Hepatocyte (in vitro differentiated cells): Measurements from ENCODE around the gene MPC1. TPM values are rescaled to one million over a fixed set of nuclear protein-coding genes. Genes with fewer than 3 reads are reported as not detected.

Source experiments
- DNase-seq: peaks from one replicate; pipeline ENCODE4 v3.0.0-alpha.2; 2016; ENCODE audit warnings: low spot score
- H2AFZ ChIP-seq: fragments of 200-600 bp; sonication (generic); 2 replicates; pipeline ENCODE4 v1.6.0; 2016; ENCODE audit warnings: antibody characterized with exemption, mild to moderate bottlenecking
- H3K27ac ChIP-seq: fragments of 200-600 bp; sonication (generic); 2 replicates; pipeline ENCODE4 v1.5.1; 2016; ENCODE audit warnings: mild to moderate bottlenecking
- H3K27me3 ChIP-seq: fragments of 200-600 bp; sonication (generic); 2 replicates; pipeline ENCODE4 v1.6.1; 2016
- H3K36me3 ChIP-seq: fragments of 200-600 bp; sonication (generic); replicated peaks from 2 replicates; pipeline ENCODE4 v1.5.1; 2016; ENCODE audit warnings: low read depth; ENCODE audit not compliant: insufficient read depth
- H3K4me1 ChIP-seq: fragments of 200-600 bp; sonication (generic); 2 replicates; pipeline ENCODE4 v1.5.1; 2016; ENCODE audit warnings: mild to moderate bottlenecking, moderate library complexity; ENCODE audit not compliant: insufficient read depth
- H3K4me2 ChIP-seq: fragments of 200-600 bp; sonication (generic); 2 replicates; pipeline ENCODE4 v1.6.0; 2016
- H3K4me3 ChIP-seq: fragments of 200-600 bp; sonication (generic); 2 replicates; pipeline ENCODE4 v1.5.1; 2016; ENCODE audit warnings: mild to moderate bottlenecking
- H3K79me2 ChIP-seq: fragments of 200-600 bp; sonication (generic); 2 replicates; pipeline ENCODE4 v1.6.0; 2017; ENCODE audit warnings: mild to moderate bottlenecking
- H3K9me2 ChIP-seq: fragments of 200-600 bp; sonication (generic); replicated peaks from 2 replicates; pipeline ENCODE4 v1.6.0; 2017; ENCODE audit warnings: mild to moderate bottlenecking; ENCODE audit not compliant: insufficient read depth
- H3K9me3 ChIP-seq: fragments of 200-600 bp; sonication (generic); 2 replicates; pipeline ENCODE4 v1.5.1; 2016; ENCODE audit warnings: low read depth, mild to moderate bottlenecking
- H4K20me1 ChIP-seq: fragments of 200-600 bp; sonication (generic); 2 replicates; pipeline ENCODE4 v1.6.0; 2016; ENCODE audit warnings: mild to moderate bottlenecking; ENCODE audit not compliant: insufficient read depth, poor library complexity, severe bottlenecking
- EZH2 ChIP-seq: fragments of 200-600 bp; sonication (generic); IDR thresholded peaks from 2 replicates; pipeline ENCODE4 v1.6.1; 2016; ENCODE audit warnings: antibody characterized with exemption, mild to moderate bottlenecking, borderline replicate concordance
- EZH2phosphoT487 ChIP-seq: fragments of 200-600 bp; sonication (generic); IDR thresholded peaks from one replicate; pipeline ENCODE4 v1.6.1; 2018; ENCODE audit warnings: antibody characterized with exemption, mild to moderate bottlenecking, low read depth, moderate library complexity; ENCODE audit not compliant: unreplicated experiment, severe bottlenecking
- WGBS: methylation state at CpG from one replicate; pipeline ENCODE4 v1.1.6; 2016; ENCODE audit warnings: low lambda C conversion rate; ENCODE audit errors: missing lambda C conversion rate; 5-methylcytosine and 5-hydroxymethylcytosine counted together
- polyA plus RNA-seq: library from polyadenylated mRNA; unstranded; fragments of >200 nt; fragmentation: Nextera tagmentation; extraction: Ambion mirVana; gene quantifications from 2 replicates; pipeline ENCODE4 v1.2.1, GENCODE V29; 2016
- total RNA-seq: library from RNA; depleted of rRNA; stranded (reverse); fragments of >200 nt; gene quantifications from 2 replicates; pipeline ENCODE4 v1.2.3, GENCODE V29; 2014
- TF ChIP-seq, protein P1 (sequence below): fragments of 200-600 bp; sonication (generic); IDR thresholded peaks from 2 replicates; pipeline ENCODE4 v1.5.1; 2016; ENCODE audit warnings: antibody characterized with exemption, mild to moderate bottlenecking; ENCODE audit not compliant: poor library complexity

MPC1 gene
- total and polyA plus RNA-seq, 2 experiments from 2014 or later: 70.2 to 75.4 TPM

DNA sequence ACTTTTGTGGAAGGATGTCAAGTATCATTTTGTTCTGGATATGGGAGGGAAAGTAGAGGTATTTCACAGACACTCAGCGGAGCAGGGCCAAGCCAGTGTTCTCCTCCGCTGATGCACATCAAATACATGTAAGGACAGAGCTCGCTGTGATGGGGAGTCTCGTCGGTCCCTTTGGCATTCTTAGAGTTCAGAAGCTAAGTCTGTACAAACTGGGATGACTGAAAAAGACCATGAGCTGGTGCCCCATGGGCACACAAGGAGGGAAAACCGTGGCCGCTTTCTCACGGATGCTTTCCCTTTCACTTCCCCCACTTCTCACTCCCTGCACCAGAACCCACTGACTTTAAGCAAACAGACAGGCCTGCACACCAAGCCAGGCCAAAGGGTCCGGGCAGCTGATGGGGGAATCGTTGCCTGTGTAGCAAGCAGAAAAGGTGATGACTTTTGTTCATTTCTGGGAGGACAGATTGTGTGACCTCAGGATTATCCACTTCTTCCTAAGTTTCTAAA is 27.7 kb upstream of the MPC1 start:
- H3K27me3 ChIP-seq: no peaks in the 10 kb centered on the region
- no peak for DNase-seq
- H3K36me3 ChIP-seq: no peaks in the 10 kb centered on the region
- H3K4me3 ChIP-seq: no peak overlapping the region
- no peak overlapping the region for H3K27ac ChIP-seq
- TF ChIP-seq EZH2: no peak
- TF ChIP-seq EZH2phosphoT487: no peak
- TF ChIP-seq, protein P1, sequence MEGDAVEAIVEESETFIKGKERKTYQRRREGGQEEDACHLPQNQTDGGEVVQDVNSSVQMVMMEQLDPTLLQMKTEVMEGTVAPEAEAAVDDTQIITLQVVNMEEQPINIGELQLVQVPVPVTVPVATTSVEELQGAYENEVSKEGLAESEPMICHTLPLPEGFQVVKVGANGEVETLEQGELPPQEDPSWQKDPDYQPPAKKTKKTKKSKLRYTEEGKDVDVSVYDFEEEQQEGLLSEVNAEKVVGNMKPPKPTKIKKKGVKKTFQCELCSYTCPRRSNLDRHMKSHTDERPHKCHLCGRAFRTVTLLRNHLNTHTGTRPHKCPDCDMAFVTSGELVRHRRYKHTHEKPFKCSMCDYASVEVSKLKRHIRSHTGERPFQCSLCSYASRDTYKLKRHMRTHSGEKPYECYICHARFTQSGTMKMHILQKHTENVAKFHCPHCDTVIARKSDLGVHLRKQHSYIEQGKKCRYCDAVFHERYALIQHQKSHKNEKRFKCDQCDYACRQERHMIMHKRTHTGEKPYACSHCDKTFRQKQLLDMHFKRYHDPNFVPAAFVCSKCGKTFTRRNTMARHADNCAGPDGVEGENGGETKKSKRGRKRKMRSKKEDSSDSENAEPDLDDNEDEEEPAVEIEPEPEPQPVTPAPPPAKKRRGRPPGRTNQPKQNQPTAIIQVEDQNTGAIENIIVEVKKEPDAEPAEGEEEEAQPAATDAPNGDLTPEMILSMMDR: no peak
- H3K79me2 ChIP-seq: no peaks in the 10 kb centered on the region
- no peaks in the 10 kb centered on the region for H3K9me2 ChIP-seq
- H2AFZ ChIP-seq: no peak overlapping the region
- WGBS: 91% methylated on average over 10 of the region's 10 CpGs
- no peaks in the 10 kb centered on the region for H4K20me1 ChIP-seq
- H3K4me2 ChIP-seq: no peak overlapping the region
- H3K4me1 ChIP-seq: no peaks in the 10 kb centered on the region
- H3K9me3 ChIP-seq: no peaks in the 10 kb centered on the region

DNA sequence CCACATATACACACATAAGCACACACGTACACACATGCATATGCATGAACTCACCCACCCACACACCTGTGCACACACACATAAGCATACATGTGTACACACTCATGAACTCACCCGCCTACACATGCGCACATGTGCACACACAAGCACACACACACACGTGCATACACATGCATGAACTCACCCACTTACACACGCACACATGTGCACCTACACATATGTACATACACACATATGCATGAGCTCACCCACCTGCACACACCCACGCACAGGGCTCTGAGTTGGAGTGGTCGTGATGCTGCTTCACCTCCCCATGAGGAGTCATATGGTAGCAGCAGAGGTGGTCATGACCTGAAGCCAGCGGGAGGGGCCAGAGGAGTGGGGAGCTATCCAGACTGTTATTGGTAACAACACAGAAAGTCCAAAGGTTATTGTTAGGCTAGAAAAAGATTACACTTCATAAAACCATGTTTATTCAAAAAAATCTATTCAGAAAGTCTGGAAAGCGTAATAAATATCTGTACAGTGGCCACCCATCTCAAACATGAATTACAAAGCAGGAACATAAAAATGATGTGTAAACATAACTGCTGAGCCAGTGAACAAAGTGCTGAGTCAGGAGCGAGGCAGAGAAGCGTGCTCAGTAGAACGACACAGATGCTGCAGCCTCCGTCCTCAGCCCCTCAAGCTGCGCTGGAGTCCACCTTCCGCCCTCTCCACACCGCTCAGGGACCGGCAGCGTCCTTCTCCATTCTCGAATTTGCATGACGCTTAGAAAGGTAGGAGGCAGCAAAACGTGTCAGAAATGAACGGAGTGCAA is 26.4 kb upstream of the MPC1 start:
- H3K9me3 ChIP-seq: no peaks in the 10 kb centered on the region
- no peak overlapping the region for H3K4me2 ChIP-seq
- no peaks in the 10 kb centered on the region for H3K4me1 ChIP-seq
- H2AFZ ChIP-seq: no peak overlapping the region
- no peaks in the 10 kb centered on the region for H4K20me1 ChIP-seq
- TF ChIP-seq EZH2 (no peak), EZH2phosphoT487 (no peak)
- TF ChIP-seq, protein P1: no peak
- no peak for DNase-seq
- 77% methylated on average over 22 of the region's 22 CpGs for WGBS
- H3K9me2 ChIP-seq: no peaks in the 10 kb centered on the region
- H3K4me3 ChIP-seq: no peak overlapping the region
- H3K27me3 ChIP-seq: no peaks in the 10 kb centered on the region
- H3K36me3 ChIP-seq: no peaks in the 10 kb centered on the region
- H3K79me2 ChIP-seq: no peaks in the 10 kb centered on the region
- H3K27ac ChIP-seq: no peak overlapping the region

DNA sequence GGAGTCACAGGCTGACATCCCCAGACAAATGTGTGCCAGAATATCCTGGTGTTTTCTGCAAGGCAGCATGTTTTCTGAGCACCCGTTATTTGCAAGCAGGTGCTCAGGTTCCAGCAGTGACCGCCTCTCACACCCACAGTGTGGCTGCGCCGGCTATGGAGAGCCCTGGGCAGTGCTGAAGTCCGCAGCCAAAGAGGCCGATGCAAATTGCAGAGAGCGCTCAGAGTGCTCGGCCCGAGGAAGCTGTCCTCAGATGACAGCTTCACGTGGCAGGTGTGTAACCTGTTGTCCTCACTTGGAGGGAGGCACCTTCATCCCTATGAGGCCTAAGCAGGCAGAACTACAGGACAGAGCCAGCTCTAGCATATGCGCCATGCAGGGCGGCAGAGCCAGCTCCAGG is 23.5 kb upstream of the MPC1 start:
- Histone ChIP-seq H3K4me2 (no peak overlapping the region), H2AFZ (no peak overlapping the region), H3K4me1 (no peaks in the 10 kb centered on the region), H3K27ac (no peak overlapping the region), H3K9me3 (no peaks in the 10 kb centered on the region), H3K36me3 (no peaks in the 10 kb centered on the region), H3K27me3 (no peaks in the 10 kb centered on the region), H3K9me2 (no peaks in the 10 kb centered on the region), H3K4me3 (no peak overlapping the region), H3K79me2 (no peaks in the 10 kb centered on the region), H4K20me1 (no peaks in the 10 kb centered on the region)
- WGBS: 90% methylated on average over 12 of the region's 12 CpGs
- DNase-seq: no peak
- TF ChIP-seq EZH2phosphoT487 (no peak), EZH2 (no peak)
- TF ChIP-seq, protein P1: no peak
